NCI-H1092 (cell line): Measurements from ENCODE around the gene PEX7.
"Not testable (repeated sequence)": the region's sequence is repeated elsewhere in the genome, so short reads cannot be mapped to it uniquely, and the experiment has no call there.

Source experiments
- DNase-seq: peaks from one replicate; lab custom pipeline; 2025; lab: John Stamatoyannopoulos, UW

Gene PEX7, protein sequence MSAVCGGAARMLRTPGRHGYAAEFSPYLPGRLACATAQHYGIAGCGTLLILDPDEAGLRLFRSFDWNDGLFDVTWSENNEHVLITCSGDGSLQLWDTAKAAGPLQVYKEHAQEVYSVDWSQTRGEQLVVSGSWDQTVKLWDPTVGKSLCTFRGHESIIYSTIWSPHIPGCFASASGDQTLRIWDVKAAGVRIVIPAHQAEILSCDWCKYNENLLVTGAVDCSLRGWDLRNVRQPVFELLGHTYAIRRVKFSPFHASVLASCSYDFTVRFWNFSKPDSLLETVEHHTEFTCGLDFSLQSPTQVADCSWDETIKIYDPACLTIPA

GRCh38 chr6:136822376-136823127 lies at the start of gene PEX7:
TSS of gene PEX7 (plus strand) at chr6:136822592. CDS start at chr6:136822666, 74 bp downstream.
- peak; percentile 73 for DNase-seq

DNA sequence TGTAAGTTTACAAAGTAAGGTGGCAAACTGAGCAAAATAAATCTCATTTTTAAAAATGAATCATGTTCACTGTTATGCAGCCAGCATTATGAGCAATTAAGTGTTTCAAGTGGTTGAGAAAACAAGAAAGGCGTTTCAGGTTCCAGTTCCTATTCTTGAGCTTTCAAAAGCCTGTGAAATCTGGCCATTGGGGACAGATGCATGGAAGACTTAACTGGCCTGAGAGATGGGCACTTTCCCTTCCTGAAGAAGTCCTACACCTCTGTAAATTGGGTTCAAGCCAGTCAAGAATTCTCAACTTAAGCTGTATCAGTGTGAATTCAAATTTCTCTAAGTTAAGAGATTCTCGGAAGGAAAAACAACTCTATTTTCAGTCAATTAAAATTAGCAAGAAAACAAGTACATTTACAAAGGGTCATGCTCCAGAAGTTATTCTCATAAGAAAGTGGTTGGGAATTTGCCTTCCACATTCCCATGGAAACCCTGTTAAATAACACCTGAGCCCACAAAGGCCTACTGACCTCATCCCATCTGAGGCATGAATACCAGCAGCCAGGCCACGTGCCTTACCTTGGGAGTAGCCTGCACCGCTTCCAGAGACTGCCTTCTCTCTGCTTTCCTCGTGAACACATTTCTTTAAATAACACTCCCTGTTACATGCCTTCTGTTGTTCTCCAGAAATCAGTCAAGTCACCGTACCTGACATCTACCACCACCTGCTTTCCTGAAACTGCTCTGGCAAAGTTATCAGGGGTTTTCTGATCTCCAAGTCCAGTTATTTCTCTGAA lies 49.5 kb upstream of the PEX7 start:
- DNase-seq, result no peak

DNA sequence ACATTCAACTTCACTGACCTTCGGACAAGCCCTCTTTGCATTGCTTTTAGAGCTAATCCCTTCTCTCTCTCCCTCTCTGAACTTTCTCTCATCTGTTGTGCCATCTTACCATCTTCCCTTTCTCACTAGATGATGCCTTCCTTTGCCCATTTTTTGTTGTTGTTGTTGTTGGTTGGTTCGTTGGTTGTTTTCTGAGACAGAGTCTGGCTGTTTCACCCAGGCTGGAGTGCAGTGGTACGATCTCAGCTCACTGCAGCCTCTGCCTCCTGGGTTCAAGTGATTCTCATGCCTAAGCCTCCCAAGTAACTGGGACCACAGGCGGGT lies 49.0 kb upstream of the PEX7 start:
- no peak for DNase-seq

- DNase-seq, result no peak
Observed at GRCh38 chr6:136774228-136775041, 48.0 kb upstream of the PEX7 start.

GRCh38 chr6:136775081-136775480 lies 47.3 kb upstream of the PEX7 start:
- DNase-seq, result no peak

GRCh38 chr6:136775548-136775947 lies 46.8 kb upstream of the PEX7 start:
- DNase-seq, result no peak

DNA sequence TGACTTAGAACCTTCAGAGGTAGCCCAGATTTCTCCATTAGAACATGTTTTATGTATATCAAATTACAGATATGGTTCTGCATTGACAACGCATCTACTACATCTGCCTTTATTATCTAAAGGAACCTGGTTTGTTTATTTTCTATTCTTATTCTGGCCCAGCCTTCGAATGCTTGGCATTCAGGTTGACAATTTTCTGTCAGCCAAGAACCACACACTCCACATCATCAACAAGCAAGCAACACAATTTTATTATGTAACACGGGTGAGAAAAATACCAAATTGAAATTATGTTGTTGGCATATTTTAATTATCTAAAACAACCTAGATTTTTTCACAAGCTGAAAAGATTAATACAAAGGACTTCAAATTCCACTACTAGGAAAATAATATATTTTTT lies 44.7 kb upstream of the PEX7 start:
- DNase-seq, result no peak

GRCh38 chr6:136779682-136780081 lies 42.7 kb upstream of the PEX7 start:
- no peak for DNase-seq

DNA sequence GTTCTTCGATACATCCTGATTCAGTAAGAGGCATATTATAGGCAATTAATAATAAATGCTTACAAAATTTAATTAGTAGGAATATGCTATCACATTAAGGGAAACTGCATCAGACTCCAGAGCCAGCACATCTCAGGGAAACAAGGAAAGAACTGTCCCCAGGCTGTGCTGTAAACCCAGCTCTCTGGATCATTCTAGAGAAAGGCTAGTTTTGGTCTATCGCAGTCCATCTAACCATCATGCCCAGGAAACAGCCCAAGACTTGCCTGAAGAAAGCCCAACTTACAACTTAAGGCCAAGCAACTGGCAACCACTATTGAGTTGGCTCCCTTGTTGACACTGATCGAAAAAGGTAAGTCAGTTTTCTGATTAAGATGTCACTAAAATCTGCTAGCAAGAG lies 41.4 kb upstream of the PEX7 start:
- DNase-seq, result no peak

GRCh38 chr6:136782021-136782770 lies 40.2 kb upstream of the PEX7 start:
- no peak for DNase-seq

GRCh38 chr6:136783021-136783420 lies 39.4 kb upstream of the PEX7 start:
- no peak for DNase-seq

DNA sequence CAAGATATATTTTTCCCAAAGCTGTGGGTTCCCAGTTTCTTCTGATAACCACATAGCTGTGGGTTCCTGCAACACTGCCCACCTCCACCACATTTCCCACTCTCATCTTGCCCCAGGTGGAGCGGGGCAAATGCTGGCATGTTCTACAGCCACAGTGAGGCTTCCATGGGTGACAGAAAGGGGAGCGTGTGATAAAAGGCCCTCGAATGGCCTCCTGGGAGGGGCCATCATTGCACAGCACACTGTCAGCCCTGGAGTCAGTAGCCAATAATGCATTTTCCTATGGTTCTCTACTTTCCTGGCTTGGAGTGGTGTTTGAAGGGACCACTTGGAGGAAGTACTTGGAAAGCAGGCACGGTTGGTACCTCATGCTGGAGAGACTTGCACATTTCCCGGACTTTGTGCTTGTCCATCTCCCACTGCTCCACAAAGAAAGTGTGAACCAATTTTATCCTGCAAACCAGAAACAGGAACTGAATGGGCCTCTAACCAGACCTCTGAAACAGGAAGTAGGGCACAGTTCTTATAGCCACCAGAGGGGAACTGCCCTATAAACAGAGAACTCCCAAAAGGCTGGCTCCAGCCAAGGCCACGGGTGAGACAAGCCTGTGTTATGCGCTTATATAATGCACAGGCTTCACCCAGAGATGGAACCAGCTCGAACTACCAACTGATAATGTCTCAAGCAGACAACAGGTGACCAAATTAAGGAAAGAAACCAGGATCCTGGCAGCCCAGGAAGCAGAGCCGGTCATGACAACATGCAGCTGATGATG lies 38.7 kb upstream of the PEX7 start:
- DNase-seq, result no peak

GRCh38 chr6:136784271-136784664 lies 38.1 kb upstream of the PEX7 start:
- no peak for DNase-seq

DNA sequence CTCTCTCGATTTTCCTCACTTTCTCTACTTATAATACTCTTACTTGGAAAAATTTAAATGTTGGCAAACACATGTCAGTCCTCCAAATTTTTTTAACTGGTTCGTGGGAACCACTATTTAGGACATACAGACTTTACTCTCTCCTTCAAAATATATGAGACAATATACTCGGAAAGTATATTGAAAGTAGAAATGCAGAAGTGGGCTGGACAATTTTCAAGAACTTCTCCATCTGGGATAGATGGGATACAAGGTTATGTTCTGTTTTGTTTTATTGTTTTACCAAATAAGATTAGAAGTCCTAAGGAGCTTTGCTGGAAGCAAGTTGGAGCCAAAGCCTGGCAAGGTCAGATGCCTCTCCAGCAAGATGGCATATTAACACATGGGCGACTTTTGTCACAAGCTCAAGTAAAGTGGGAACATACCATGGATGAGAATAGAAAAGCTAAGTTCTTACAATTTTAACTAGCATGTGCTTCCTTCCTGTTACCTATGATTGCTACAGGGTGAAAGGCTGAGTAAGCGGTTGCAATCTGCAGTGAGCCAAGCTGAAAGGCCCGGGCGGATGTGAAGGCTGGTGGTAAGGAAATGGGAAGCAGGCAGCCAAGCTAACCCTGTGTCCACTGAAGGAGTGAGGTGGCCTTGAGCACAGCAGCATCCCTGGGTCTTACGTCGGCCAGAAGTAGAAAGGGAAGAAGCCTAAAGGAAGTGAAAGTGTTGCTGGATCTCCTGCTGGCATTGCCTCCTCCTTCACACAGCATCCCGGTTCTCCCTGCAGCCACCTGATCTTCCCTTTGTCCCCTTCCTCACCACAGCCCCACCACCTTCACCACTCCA lies 37.3 kb upstream of the PEX7 start:
- DNase-seq, result no peak

DNA sequence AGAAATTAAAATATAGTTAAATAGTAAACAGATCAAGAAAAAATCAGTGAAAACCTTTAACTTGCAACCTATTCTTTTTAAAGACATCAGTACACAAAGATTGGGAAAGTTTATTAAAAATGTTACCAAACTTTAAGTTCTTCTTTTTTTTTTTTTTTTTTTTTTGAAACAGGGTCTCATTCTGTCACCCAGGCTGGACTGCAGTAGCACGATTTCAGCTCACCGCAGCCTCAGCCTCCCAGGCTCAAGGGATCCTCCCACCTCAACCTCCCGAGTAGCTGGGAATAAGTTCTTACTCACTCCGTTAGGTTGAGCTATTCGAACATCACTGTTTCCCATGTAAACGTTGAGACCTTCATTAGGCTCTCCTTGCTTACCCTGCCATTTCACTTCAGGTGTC lies 35.7 kb upstream of the PEX7 start:
- no peak for DNase-seq

DNA sequence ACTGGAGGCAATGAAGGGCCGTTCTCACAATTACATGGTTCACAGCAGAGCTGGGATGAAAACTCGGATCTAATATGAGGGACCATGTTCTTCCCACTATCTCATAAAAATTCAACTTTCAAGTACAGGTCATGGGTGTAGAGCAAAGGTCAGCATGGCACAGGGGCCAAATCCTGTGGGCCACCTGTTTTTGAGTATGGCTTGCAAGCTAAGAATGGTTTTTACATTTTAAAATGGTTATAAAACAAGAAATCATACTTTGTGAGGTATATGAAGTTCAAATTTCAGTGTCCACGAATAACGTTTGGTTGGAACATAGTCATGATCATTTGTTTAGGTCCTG lies 34.7 kb upstream of the PEX7 start:
- no peak for DNase-seq

DNA sequence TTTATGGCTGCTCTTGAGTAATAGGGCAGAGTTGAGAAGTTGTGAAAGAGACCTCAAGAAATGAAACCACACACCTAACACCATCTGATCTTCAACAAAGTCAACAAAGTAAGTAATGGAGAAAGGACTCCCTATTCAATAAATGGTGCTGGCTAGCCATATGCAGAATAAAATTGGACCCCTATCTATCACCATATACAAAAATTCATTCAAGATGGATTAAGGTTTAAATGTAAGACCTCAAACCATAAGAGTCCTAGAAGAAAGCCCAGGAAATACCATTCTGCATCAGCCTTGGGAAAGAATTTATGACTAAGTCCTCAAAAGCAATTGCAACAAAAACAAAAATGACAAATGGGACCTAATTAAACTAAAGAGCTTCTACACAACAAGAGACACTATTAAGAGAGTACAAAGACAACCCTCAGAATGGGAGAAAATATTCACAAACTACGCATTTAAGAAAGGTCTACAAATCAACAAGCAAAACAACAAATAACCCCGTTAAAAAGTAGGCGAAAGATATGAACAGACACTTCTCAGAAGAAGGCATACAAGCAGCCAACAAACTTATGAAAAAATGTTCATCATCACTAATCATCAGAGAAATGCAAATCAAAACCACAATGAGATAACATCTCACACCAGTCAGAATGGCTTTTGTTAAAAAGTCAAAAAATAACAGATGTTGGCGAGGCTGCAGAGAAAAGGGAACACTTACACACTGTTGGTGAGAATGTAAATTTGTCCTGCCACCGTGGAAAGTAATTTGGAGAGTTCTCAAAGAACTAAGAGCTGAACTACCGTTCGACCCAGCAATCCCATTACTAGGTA lies 34.1 kb upstream of the PEX7 start:
- no peak for DNase-seq

- DNase-seq, result not testable (repeated sequence)
Observed at GRCh38 chr6:136789440-136789839, 33.0 kb upstream of the PEX7 start.
